Activated CD4-positive, alpha-beta memory T cell treated with anti-CD3 and anti-CD28 coated beads, Interleukin-2, amount 10 ng/mL, durations not matched to agents 7 days and 5 days (primary cell): ENCODE results near the gene BNC2. TPM values are rescaled to one million over a fixed set of nuclear protein-coding genes. Genes with fewer than 3 reads are reported as not detected.

Experiments
- CTCF ChIA-PET: fragments of 350-600 bp; sonication (Branson Sonifier 250); formaldehyde crosslinking; loops from one replicate; lab custom pipeline; 2021; ENCODE audit warnings: antibody characterized with exemption, inconsistent platforms; lab: Charles Lee
- POLR2A ChIA-PET: fragments of 350-600 bp; sonication (Branson Sonifier 250); formaldehyde crosslinking; loops from one replicate; lab custom pipeline; 2021; ENCODE audit warnings: antibody characterized with exemption; lab: Charles Lee
- DNase-seq: peaks from one replicate; pipeline ENCODE4 v3.0.0-alpha.2; 2020
- H3K27ac Mint-ChIP-seq: one replicate; pipeline ENCODE4 v1.8.0; 2021; ENCODE audit warnings: mild to moderate bottlenecking, mixed read lengths
- H3K27me3 Mint-ChIP-seq: one replicate; pipeline ENCODE4 v1.8.0; 2021; ENCODE audit warnings: mixed read lengths
- H3K36me3 Mint-ChIP-seq: one replicate; pipeline ENCODE4 v1.8.0; 2021; ENCODE audit warnings: low read depth, mixed read lengths
- H3K4me1 Mint-ChIP-seq: one replicate; pipeline ENCODE4 v1.8.0; 2021; ENCODE audit warnings: mixed read lengths
- H3K4me3 Mint-ChIP-seq: one replicate; pipeline ENCODE4 v1.8.0; 2021; ENCODE audit warnings: mild to moderate bottlenecking, mixed read lengths
- H3K9me3 Mint-ChIP-seq: one replicate; pipeline ENCODE4 v1.8.0; 2021; ENCODE audit warnings: mixed read lengths
- total RNA-seq, 2 experiments: library from RNA; stranded (reverse); gene quantifications; one replicate each; pipeline ENCODE4 v1.2.3, GENCODE V29; 2021

BNC2 gene
- total RNA-seq, 2 experiments from 2014 or later, result not detected

- ChIA-PET POLR2A (no interaction called here), CTCF (no interaction called here)
Observed at GRCh38 chr9:16625161-16625631, 245.3 kb downstream of the BNC2 start.

DNA sequence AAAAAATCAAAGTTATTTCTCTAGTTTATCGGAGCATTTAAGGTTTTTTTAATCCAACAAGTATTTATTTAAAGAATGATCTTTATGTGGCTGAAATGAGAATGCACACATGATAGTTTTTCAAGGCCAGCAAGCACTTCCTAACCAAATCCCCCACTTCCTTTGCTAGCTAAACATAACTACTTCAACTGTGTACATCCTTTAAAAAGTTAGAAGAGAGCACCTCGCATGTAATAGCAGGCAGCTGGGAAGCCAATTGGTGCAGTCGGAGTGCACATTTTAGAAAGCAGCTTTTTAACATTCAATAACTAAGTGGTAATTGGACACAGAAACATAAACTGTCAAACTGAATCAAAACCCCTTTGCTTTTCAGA is 245.7 kb downstream of the BNC2 start:
- peaks cover 9% of the 10 kb centered on the region for H3K9me3 Mint-ChIP-seq
- POLR2A ChIA-PET, result no interaction called here
- no peaks in the 10 kb centered on the region for H3K36me3 Mint-ChIP-seq
- H3K27me3 Mint-ChIP-seq, result no peaks in the 10 kb centered on the region
- no peak overlapping the region for H3K27ac Mint-ChIP-seq
- no peaks in the 10 kb centered on the region for H3K4me1 Mint-ChIP-seq
- CTCF ChIA-PET, result no interaction called here
- DNase-seq, result no peak
- H3K4me3 Mint-ChIP-seq, result no peak overlapping the region

More at GRCh38 chr9:16625161-16625631, 245.3 kb downstream of the BNC2 start:
- Mint-ChIP-seq H3K4me1 (no peaks in the 10 kb centered on the region), H3K36me3 (no peaks in the 10 kb centered on the region), H3K4me3 (no peak overlapping the region), H3K27me3 (no peaks in the 10 kb centered on the region), H3K9me3 (peaks cover 10% of the 10 kb centered on the region), H3K27ac (no peak overlapping the region)
- no peak for DNase-seq

DNA sequence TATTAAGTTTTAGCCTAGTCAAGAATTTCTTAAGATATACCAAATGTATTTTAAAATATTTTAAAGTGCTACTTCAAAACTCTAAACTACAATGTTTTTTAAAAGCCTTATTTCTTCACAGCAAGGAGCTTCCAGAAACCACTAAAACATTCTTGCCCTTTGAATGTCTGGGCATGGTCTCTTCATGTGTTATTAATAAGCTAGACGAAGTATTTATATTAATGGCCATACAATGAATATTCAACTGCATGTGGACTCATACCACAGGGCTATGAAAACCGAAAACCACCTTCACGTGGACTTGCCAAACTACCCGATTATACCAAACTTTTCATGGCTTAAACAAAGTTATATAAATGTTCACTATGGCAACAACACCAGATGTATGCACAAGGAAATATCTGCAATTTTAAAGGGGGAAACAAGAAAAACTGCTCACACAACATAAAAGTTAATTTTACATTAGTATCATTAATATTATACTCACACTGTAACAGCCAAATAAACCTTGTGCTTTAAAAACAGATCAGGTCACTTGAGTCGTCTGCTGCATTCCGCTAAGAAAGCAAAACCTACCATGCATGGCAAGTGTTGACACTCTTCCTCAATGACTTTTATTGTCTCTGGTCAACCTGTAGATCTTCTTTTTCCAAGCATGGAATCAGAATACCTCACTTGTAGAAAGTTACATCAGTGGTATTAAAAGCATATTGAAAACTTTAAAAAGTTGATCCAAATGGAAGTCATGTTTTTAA is 246.3 kb downstream of the BNC2 start:
- no peak for DNase-seq
- Mint-ChIP-seq H3K27me3 (no peaks in the 10 kb centered on the region), H3K36me3 (no peaks in the 10 kb centered on the region), H3K9me3 (peaks cover 6% of the 10 kb centered on the region), H3K4me1 (no peaks in the 10 kb centered on the region), H3K27ac (no peak overlapping the region), H3K4me3 (no peak overlapping the region)
- ChIA-PET POLR2A (no interaction called here), CTCF (interaction anchor here (0.6 kb wide), 1 partner anchor 199 kb away, joined by 4 read pairs; no protein-coding TSS in a partner anchor)

GRCh38 chr9:16622541-16622940 is 247.9 kb downstream of the BNC2 start:
- H3K36me3 Mint-ChIP-seq, result no peaks in the 10 kb centered on the region
- no peak overlapping the region for H3K27ac Mint-ChIP-seq
- H3K4me3 Mint-ChIP-seq, result no peak overlapping the region
- no peaks in the 10 kb centered on the region for H3K27me3 Mint-ChIP-seq
- peaks cover 6% of the 10 kb centered on the region for H3K9me3 Mint-ChIP-seq
- no peak for DNase-seq
- POLR2A ChIA-PET, result no interaction called here
- no peaks in the 10 kb centered on the region for H3K4me1 Mint-ChIP-seq
- CTCF ChIA-PET, result no interaction called here

DNA sequence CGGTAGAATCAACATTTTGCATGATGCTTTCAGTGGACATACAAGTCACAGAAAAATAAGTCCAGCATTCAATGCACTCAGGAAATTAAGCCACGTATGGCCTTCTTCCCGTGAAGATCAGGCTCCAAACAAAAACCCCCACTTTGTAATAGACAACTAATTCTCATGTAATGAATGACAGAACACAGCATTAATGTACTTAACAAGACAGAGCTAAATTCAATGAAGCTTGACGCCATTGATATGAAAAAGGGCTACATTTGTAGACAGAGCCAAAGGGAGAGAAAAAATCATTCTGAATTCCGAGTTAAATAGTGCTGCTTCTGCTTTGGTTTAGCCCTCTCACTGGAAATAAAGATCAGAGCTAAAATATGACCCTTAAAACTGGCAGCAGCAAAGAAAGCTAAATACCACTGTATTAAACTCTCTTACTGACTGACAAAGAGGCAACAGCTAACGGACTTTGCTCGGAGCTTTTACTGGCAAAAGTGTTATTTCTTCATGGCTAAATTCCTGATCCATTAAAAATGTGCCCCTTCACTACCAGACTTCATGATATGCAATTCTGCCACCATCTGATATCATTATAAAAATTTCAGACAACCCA is 250.5 kb downstream of the BNC2 start:
- ChIA-PET CTCF (no interaction called here), POLR2A (no interaction called here)
- Mint-ChIP-seq H3K36me3 (no peaks in the 10 kb centered on the region), H3K27ac (no peak overlapping the region), H3K27me3 (no peaks in the 10 kb centered on the region), H3K4me1 (no peaks in the 10 kb centered on the region), H3K4me3 (no peak overlapping the region), H3K9me3 (peaks cover 6% of the 10 kb centered on the region)
- no peak for DNase-seq

- H3K9me3 Mint-ChIP-seq, result peaks cover 4% of the 10 kb centered on the region
- H3K36me3 Mint-ChIP-seq, result no peaks in the 10 kb centered on the region
- no peaks in the 10 kb centered on the region for H3K27me3 Mint-ChIP-seq
- H3K4me1 Mint-ChIP-seq, result no peaks in the 10 kb centered on the region
- no peak for DNase-seq
- POLR2A ChIA-PET, result no interaction called here
- no peak overlapping the region for H3K4me3 Mint-ChIP-seq
- H3K27ac Mint-ChIP-seq, result no peak overlapping the region
- CTCF ChIA-PET, result no interaction called here
Observed at GRCh38 chr9:16619402-16619801, 251.1 kb downstream of the BNC2 start.

DNA sequence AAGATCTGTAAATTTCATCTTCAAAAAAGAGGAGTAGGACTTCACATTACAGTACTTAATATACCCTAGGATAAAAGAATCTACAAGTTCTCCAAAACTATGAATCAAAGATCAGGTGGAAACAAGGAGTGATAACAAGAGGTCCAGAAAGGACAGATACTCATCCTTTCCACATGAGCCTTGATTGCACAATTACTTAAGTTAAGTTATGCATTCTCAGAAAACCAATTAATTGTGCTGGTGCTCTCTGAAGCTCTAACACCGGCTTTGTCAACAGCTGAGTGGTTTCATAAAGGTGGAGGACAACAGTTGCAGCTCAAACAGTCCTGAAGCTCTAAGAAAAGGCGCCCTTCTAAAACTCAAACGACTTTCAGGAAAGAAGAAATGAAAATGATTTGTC is 251.9 kb downstream of the BNC2 start:
- Mint-ChIP-seq H3K4me3 (no peak overlapping the region), H3K36me3 (no peaks in the 10 kb centered on the region), H3K27ac (no peak overlapping the region), H3K27me3 (no peaks in the 10 kb centered on the region), H3K9me3 (peaks cover 6% of the 10 kb centered on the region), H3K4me1 (no peaks in the 10 kb centered on the region)
- POLR2A ChIA-PET, result no interaction called here
- DNase-seq, result no peak
- CTCF ChIA-PET, result no interaction called here

GRCh38 chr9:16616686-16617085 is 253.8 kb downstream of the BNC2 start:
- no peaks in the 10 kb centered on the region for H3K4me1 Mint-ChIP-seq
- H3K4me3 Mint-ChIP-seq, result no peak overlapping the region
- no peaks in the 10 kb centered on the region for H3K27me3 Mint-ChIP-seq
- H3K9me3 Mint-ChIP-seq, result peaks cover 3% of the 10 kb centered on the region
- ChIA-PET CTCF (no interaction called here), POLR2A (no interaction called here)
- H3K36me3 Mint-ChIP-seq, result no peaks in the 10 kb centered on the region
- no peak overlapping the region for H3K27ac Mint-ChIP-seq
- no peak for DNase-seq

- ChIA-PET CTCF (no interaction called here), POLR2A (no interaction called here)
- Mint-ChIP-seq H3K36me3 (no peaks in the 10 kb centered on the region), H3K27me3 (no peaks in the 10 kb centered on the region), H3K4me3 (no peak overlapping the region), H3K27ac (no peak overlapping the region), H3K9me3 (peaks cover 4% of the 10 kb centered on the region), H3K4me1 (no peaks in the 10 kb centered on the region)
- DNase-seq, result no peak
Observed at GRCh38 chr9:16615451-16615850, 255.0 kb downstream of the BNC2 start.

- ChIA-PET POLR2A (no interaction called here), CTCF (no interaction called here)
- Mint-ChIP-seq H3K9me3 (peaks cover 7% of the 10 kb centered on the region), H3K36me3 (no peaks in the 10 kb centered on the region), H3K27me3 (no peaks in the 10 kb centered on the region), H3K27ac (no peak overlapping the region), H3K4me3 (no peak overlapping the region), H3K4me1 (no peaks in the 10 kb centered on the region)
- no peak for DNase-seq
Observed at GRCh38 chr9:16613605-16614004, 256.9 kb downstream of the BNC2 start.

GRCh38 chr9:16613051-16613450 is 257.4 kb downstream of the BNC2 start:
- no peaks in the 10 kb centered on the region for H3K27me3 Mint-ChIP-seq
- ChIA-PET CTCF (no interaction called here), POLR2A (no interaction called here)
- peaks cover 7% of the 10 kb centered on the region for H3K9me3 Mint-ChIP-seq
- H3K36me3 Mint-ChIP-seq, result no peaks in the 10 kb centered on the region
- H3K4me3 Mint-ChIP-seq, result no peak overlapping the region
- no peak for DNase-seq
- H3K4me1 Mint-ChIP-seq, result no peaks in the 10 kb centered on the region
- H3K27ac Mint-ChIP-seq, result no peak overlapping the region

GRCh38 chr9:16612627-16613026 is 257.8 kb downstream of the BNC2 start:
- POLR2A ChIA-PET, result no interaction called here
- Mint-ChIP-seq H3K27ac (no peak overlapping the region), H3K9me3 (peaks cover 7% of the 10 kb centered on the region), H3K27me3 (no peaks in the 10 kb centered on the region), H3K4me3 (no peak overlapping the region), H3K4me1 (no peaks in the 10 kb centered on the region), H3K36me3 (no peaks in the 10 kb centered on the region)
- no peak for DNase-seq
- CTCF ChIA-PET, result no interaction called here

DNA sequence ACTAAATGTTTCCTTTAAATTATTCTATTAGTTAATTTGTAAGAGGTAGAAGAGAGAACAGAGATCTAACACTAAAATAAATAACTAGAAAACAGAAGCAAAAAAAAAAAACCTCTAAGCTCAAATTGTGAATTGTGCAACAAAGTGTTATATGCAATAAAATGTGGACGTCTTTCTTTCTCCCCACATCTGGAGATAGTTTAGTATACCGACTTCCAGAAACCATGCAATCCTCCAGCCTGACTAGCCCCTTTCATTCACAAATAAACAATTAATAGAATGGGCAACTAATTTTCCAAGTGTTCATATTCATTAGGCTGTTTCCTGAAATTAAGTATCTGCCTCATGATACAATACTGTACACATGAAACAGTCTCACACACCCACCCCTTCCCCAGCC is 258.5 kb downstream of the BNC2 start:
- Mint-ChIP-seq H3K4me3 (no peak overlapping the region), H3K27ac (no peak overlapping the region), H3K4me1 (no peaks in the 10 kb centered on the region), H3K9me3 (peaks cover 7% of the 10 kb centered on the region), H3K36me3 (no peaks in the 10 kb centered on the region), H3K27me3 (no peaks in the 10 kb centered on the region)
- CTCF ChIA-PET, result no interaction called here
- no peak for DNase-seq
- POLR2A ChIA-PET, result no interaction called here

- CTCF ChIA-PET, result no interaction called here
- Mint-ChIP-seq H3K4me1 (no peaks in the 10 kb centered on the region), H3K9me3 (peaks cover 7% of the 10 kb centered on the region), H3K27ac (no peak overlapping the region), H3K27me3 (no peaks in the 10 kb centered on the region), H3K36me3 (no peaks in the 10 kb centered on the region), H3K4me3 (no peak overlapping the region)
- POLR2A ChIA-PET, result no interaction called here
- DNase-seq, result no peak
Observed at GRCh38 chr9:16611001-16611400, 259.5 kb downstream of the BNC2 start.
